NCI-H128 (cell line): Measurements from ENCODE around the gene CHN1.

Experiments
- DNase-seq: peaks from one replicate; lab custom pipeline; 2025; ENCODE audit not compliant: unreplicated experiment; lab: John Stamatoyannopoulos, UW

CHN1 gene

GRCh38 chr2:174929786-174930185 lies 75.4 kb downstream of the CHN1 start:
- DNase-seq, result no peak

- DNase-seq, result no peak
Observed at GRCh38 chr2:174925046-174925784, 80.0 kb downstream of the CHN1 start.

GRCh38 chr2:174924061-174924693 lies 81.0 kb downstream of the CHN1 start:
- DNase-seq, result no peak

GRCh38 chr2:174919947-174920595 lies 85.1 kb downstream of the CHN1 start:
- DNase-seq, result no peak

GRCh38 chr2:174918886-174919526 lies 86.2 kb downstream of the CHN1 start:
- DNase-seq, result no peak

GRCh38 chr2:174916270-174916930 lies 88.8 kb downstream of the CHN1 start:
- no peak for DNase-seq

GRCh38 chr2:174914853-174915760 lies 90.1 kb downstream of the CHN1 start:
- peak; percentile 29 for DNase-seq

- no peak for DNase-seq
Observed at GRCh38 chr2:174908284-174908683, 96.9 kb downstream of the CHN1 start.

GRCh38 chr2:174903264-174903556 lies 102.0 kb downstream of the CHN1 start:
- DNase-seq, result no peak

- DNase-seq, result no peak
Observed at GRCh38 chr2:174902506-174903263, 102.5 kb downstream of the CHN1 start.

- no peak for DNase-seq
Observed at GRCh38 chr2:174901075-174901474, 104.1 kb downstream of the CHN1 start.

GRCh38 chr2:174897286-174897685 lies 107.9 kb downstream of the CHN1 start:
- DNase-seq, result no peak

- DNase-seq, result no peak
Observed at GRCh38 chr2:174893018-174893417, 112.2 kb downstream of the CHN1 start.

GRCh38 chr2:174892546-174892945 lies 112.6 kb downstream of the CHN1 start:
- DNase-seq, result no peak

GRCh38 chr2:174888646-174889271 lies 116.4 kb downstream of the CHN1 start:
- no peak for DNase-seq

- DNase-seq, result no peak
Observed at GRCh38 chr2:174888146-174888545, 117.0 kb downstream of the CHN1 start.

- no peak for DNase-seq
Observed at GRCh38 chr2:174882416-174882815, 122.8 kb downstream of the CHN1 start.

GRCh38 chr2:174881678-174882077 lies 123.5 kb downstream of the CHN1 start:
- DNase-seq, result no peak

- peak; percentile 61 for DNase-seq
Observed at GRCh38 chr2:174878537-174879147, 126.5 kb downstream of the CHN1 start.
